Dermis microvascular lymphatic vessel endothelial cell (primary cell): ENCODE results near the gene CAPN9. TPM values are rescaled to one million over a fixed set of nuclear protein-coding genes. Genes with fewer than 3 reads are reported as not detected.

ENCODE experiments used
- DNase-seq, 2 donors: peaks; one replicate each; pipeline versions ENCODE4 v3.0.0 to v3.0.0-alpha.2; 2010; ENCODE audit warnings: low read depth in 2 of 2
- total RNA-seq: library from RNA; depleted of rRNA; stranded (reverse); fragments of >200 nt; gene quantifications from 2 replicates; pipeline ENCODE4 v1.2.1, GENCODE V29; 2014

The CAPN9 gene
- total RNA-seq, 1 donor from 2014 or later, result not detected

DNA sequence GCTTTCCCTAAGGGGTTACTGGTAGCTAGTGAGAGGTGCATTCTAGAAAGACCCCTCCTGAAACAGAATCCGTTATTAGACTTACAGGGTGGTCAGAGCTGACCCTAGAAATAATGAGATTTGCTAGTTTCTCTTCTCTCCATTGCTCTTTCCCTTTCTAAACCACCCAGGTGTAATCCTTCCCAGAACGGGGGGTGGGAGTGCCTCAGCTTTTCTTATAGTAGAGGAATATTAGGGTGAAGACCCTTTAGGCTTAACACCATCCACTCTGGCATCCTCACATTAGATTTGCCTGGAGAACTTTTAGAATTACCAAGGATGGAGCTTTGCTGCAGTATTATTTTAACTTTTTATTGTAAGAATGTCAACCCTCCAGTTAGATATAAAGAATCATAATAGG lies 49.4 kb downstream of the CAPN9 start:
- no peak for DNase-seq

DNA sequence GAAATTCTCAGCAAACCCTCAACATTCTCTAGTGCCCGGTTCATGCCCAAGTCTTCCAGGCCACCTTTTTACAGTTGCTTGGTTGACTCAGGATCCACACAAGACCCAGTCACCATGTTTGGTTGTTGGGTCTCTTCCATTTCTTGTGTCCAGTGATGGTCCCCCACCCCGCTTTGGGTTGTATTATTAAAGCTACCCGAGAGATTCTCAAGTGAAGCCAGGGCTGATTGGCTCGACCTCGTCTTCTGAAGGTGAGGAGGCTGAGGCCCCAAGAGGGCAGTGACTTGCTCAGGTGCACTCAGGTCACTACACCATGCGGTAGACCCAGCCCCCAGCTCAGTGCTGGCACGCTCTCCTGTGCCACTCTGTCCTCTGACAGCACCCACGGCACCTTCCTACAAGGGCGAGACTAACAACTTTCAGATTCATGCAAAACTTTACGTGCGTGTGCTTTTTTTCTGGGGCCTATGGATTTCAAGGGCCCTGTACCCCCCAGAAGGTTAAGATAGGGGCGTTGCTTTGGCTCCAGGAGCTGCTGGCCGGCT lies 50.3 kb downstream of the CAPN9 start:
- DNase-seq, result no peak

DNA sequence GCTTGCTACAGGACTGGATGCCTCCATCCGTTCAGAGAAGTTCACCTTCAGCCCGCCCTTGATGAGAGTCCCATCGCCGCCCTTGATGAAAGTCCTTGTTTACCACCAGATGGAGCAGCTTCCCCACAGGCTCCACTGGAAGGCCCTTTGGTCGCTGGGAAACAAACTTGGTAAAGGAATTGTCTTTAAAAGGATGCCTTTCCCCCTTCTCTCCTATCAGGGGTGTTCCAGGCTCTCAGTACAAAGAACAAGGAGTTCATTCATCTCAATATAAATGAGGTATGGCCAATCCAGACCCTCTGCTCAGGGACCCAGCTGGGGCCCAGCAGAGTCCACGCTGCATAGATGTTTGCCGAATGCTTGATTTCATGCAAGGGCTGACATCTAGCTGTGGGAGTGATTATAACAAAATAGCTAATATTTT lies 50.8 kb downstream of the CAPN9 start:
- DNase-seq, result peak; percentile 54 to 73

DNA sequence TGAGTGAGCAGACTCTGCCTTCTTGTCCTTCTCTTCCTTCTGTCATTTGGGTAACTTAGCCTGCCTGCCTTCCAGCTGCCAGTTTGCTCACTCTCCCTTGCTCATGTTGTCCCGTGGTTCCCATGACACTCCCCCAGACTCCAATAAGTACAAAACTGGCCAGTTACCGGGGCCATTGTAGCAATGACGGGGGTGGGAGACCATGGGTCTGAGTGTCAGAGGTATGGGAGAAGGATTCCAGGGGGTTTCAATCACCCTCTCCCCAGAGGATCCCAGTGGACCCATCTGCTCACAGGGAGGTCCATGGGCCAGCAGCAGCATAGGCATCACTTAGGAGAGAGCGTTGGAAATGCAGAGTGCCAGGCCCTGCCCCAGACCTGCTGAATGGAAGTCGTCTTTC lies 51.3 kb downstream of the CAPN9 start:
- no peak for DNase-seq

DNA sequence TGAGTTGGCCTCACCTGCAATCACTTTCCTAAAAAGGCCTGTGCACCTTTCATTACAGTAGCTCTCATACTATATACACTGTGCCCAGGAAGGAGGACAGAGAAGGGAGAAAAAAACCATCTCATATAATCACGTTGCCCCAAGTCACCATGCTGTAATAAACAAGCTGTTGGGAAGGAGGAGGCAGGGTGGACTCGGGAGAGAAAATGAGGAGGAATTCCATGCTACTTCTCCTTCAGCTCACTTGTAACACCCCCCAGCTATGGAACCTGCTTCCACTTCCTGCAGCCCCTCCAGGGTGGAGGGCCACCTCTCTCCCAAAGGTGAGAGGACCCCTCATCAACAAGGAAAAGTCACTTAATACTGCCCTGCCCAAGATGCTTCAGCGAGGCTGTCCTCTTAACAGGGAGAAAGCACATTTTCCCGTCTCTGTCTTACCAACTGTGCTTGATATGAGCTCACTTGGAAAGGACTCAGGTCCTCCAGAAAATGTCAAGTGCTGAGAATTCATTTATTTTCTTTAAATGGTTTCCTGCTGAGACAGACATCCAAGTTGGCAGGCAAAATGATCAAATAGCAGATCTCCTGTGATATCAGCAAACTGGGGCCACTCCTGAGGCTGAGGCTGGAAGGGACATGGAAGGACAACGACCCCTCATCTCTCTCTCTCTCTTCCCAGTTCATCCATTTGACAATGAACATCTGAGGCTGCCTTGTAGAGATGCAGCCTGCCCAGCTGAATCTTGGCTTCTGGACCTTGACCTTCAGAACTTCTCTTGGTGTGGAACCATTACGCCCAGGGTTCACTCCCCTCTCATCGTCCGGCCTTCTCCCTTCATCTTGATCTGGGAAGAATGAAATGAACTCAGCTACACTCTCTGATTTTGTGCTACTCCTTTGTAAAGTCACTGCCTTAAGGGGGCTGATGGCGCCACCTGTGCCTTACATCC lies 54.0 kb downstream of the CAPN9 start:
- no peak for DNase-seq

DNA sequence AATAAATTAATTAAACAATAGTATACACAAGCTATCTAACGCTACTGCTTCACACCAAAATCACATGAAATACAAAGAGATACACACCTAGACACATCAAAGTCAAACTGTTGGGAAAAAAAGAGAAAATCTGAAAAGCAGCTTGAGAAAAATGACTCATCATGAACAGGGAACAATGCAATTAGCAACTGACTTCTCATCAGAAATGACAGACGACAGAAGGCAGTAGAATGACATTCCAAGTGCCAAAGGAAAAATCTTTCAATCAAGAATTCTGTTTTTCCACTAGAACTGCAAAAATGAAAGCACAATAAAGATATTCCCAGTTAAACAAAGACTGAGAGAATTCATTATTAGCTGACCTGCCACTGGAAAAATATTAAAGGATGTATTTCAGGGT lies 57.2 kb downstream of the CAPN9 start:
- DNase-seq, result no peak

DNA sequence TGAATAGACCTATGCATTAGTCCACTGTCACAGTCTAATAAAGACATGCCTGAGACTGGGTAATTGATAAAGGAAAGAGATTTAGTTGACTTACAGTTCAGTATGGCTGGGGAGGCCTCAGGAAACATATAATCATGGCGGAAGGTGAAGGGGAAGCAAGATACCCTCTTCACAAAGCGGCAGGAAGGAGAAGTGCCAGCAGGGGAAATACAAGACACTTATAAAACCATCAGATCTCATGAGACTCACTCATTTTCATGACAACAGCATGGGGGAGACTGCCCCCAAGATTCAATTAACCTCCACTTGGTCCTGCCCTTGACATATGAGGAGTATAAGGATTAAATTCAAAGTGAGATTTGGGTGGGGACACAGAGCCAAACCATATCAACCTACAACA lies 59.4 kb downstream of the CAPN9 start:
- DNase-seq, result no peak

DNA sequence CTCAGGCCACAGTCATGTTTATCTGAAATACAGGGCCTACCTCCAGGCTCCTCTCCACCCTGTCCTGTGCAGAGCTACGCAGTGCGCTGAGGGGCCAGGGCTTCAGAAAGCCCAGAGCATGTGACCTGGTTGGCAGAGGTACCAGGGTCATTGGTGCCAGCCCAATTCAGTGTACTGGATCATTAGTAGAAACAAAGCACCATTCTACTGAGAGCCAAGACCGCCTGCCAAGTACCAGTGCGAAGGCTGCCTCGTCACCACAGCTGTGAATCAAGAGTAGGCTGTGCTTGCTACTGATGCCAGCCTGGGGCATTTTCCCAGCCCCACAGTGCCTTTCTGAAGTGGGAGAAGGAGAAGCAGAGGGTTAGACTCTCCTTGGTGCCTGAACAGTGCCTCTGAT lies 59.8 kb downstream of the CAPN9 start:
- DNase-seq, result no peak

DNA sequence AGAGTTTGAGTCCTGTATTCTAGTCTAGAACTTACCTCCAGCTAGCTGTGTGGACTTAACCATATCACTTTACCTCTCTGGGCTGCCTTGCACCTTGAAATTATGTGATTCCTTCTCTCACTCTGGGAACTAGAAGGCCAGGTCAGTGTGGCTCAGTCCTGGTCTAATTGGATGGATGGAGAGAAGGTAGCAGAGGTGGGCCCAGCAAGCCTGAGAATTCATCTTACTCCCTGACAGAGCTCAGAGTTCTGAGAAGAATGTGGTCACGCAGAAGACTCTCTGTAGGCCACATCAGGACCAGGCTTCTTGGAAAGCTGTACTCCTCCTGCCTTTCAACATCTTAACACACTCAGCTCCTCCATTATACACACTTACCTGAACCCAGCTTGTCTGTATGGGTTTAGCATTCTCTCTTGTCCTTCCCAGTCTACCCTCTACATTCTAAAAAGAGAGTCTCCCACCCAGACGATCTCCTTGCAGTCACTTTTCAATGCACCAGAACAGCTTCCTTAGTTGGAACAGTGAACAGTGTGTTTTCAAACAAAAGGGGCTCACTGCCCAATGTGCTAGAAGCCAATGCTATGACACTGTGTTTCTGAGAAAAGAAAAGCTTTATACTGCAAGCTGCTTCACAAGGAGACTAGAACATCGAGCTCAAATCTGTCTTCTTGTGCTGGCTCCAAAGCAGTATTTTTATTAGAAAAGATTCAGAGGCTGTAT lies 60.5 kb downstream of the CAPN9 start:
- no peak for DNase-seq

DNA sequence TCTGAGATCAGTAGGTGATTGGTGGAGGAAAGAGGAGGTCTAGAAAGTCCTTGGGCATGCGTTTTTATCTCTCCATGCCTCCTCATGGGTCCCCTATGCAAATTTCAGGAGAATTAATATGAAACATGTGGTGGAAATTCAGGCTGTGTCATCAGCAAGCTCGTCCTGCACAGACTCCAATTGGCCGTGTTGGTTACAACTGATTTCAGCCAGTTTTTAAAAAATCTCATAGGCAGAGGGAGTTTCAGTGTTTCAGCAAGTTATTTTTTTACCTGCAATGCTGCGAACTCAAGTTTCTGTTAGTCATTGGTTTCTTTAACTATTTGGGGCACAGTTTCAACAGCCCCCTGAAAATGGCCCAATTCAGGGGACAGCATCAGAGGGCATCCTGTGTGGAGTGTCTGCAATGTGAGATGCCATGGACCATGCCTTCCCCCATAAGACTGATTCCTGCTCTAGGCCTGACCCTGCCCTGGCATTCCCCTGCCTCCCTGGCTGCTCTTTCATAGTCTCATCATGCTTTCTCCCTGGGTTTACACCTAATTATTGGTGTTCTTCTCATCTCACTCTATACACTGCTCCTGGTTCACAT lies 61.2 kb downstream of the CAPN9 start:
- no peak for DNase-seq

DNA sequence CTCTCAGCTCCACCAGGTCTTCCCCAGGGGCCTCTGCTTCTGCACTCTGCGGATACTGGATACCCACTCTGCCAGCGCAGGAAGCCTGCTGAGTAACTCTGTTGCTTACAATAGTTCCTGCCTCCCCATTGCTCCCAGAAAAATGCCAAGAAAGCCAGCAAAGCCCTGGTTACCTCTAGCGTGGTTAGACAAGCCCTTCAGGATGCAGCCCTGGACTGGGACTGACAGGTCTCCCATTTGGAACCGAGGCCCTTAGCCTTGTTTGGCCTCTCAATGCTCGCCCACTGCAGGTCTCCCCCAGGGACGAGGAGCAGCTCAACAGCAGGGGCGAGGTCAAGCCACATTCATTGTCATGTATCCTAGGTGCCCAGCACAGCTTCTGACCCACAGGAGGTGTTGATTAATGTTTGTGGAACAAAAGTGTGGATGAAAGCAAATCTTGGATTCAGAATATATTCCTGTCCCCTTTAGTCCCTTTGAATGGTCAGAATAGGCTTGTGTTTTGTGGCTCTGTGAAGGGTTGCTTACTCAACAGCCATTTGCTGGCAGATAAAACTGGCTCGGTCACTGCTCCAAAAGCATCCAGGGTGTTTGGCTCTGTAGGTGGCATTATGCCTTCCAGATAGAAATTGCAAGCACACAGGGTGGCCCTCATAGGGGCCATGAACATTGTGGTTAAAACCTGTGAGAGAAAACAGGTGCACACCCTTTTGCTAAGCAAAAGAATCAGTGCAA lies 62.2 kb downstream of the CAPN9 start:
- no peak for DNase-seq

DNA sequence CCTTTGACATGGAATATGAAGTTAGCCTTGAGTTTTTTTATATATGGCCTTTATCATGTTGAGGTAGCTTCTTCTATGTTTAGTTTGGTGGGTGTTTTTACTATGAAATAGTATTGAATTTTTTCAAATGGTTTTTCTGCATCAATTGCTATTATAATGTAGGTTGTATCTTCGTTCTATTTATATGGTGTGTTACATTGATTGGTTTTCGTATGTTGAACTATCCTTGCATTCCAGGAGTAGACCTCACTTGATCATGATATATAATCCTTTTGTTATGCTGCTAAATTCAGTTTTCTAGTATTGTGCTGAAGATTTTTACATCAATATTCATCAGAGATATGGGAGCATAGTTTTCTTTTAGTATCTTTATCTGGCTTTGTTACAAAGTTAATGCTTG lies 65.4 kb downstream of the CAPN9 start:
- DNase-seq, result no peak

DNA sequence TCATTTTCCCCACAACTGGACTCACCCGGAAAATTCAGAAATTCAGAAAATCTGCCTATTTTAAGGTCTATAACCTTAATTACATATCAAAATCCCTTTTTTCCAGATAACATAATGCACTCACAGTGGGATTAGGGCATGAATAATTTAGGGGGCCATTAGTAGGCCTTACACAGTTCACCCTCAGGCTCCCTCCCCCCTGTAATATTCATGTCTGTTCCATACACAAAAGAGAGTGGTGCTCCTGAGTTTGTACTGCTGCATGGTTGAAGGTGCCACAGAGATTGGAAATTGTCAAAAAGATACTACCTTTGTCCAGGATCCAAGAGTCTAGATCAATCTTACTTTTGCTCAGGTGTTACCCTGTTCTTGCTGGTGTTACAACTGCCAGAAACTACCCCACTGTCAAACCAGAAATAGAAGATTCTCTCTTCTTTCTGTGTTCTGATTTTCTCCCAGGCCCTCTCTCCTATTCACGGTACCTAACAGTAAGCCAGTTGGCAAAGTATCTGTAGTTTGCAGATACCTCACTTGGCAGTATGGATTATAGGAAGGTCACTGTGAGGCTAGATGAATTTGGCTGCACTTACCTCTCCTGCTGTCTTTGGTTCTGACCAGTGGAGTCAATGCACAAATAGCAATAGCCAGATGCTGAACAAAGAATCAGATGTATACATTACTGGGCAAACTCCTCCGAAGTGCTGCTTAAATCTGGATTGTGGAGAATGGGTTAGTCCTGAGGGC lies 67.9 kb downstream of the CAPN9 start:
- DNase-seq, result no peak

DNA sequence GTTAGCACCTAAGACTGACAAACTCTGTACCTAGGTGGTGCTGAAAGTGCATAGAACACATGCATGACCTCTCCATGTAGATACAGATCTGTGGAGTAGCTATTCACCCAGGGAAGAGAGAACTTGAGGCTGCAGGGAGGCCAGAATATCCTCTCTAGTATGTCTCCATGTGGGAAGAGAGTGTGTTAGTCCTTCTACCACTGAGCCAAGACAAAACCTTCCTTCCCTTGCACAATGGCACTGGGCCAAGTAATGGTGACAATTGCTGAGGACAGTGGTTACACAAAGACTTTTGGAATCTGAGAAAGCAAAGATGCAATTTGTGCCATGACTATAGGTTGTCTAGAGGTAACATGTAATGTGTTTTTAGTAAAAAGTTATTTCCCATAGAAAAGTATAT lies 68.8 kb downstream of the CAPN9 start:
- DNase-seq, result no peak

DNA sequence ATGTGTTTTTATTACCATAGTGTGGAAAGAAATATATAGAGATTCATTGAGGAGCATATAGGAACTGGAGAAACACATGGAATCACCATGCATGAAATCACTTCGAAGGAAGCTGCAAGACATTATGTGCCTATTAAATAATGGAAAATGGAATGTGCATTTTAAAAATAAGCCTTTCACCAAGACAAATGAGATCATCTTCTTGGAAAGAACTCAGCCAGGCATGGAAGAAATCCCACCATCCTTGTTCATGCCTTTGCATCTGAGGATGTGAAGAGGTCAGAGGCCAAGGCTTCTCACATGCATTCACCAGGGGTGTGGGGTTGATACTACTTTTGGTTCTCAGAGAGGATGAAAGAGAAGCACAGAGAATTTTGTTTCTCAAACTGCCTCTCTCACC lies 71.2 kb downstream of the CAPN9 start:
- DNase-seq, result no peak

DNA sequence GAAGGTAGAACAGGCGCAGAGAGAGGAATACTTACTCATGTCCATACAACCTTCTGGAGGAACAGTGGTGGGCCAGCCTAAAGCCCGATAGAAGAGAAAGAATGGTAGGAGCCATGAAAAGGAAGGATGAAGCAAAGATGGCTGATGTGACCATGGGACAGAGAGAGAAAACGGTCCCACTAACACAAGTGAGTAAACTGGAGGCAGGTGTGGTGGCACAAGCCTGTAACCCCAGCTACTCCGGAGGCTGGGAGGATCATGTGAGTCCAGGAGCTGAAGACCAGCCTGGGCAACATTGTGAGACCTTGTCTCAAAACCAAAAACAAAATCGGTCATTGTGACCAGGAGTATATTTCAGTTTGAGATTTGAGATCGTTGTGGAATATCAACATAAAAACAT lies 71.7 kb downstream of the CAPN9 start:
- DNase-seq, result no peak

DNA sequence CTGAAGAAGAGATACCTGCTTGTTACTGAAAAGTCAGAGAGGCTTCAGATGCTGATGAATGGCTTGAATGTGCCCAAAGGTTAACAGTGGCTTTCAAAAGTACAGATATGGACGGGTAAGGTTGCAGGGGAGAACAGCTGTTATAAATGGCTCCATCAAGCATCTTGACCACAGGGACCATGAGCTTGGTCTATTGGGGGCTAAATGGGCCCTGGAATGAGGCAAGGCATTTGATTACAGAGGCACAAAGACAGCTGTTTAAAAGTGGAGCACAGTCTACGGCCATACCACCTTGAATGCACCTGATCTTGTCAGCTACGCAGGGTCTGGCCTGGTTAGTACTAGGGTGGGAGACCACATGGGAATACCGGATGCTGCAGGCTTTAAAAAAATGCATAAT lies 72.8 kb downstream of the CAPN9 start:
- no peak for DNase-seq

DNA sequence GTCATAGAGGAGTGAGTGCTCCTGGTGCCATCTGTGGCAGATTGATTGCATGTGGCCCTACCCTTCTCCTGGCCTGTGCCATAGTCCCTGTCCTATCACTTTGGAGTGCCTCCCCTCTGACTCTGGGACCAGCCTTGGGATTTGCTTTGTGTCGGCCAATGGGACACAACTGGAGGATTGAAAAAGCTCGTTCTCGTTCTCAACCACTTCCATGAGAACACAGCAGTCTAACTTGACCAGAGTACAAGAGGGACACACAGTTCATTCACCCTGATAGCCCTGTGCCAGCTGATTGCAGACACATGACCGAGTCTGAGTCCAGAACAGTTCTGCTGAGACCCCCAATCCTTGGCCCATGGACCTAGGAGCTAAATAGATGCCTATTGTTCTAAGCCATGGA lies 73.4 kb downstream of the CAPN9 start:
- no peak for DNase-seq

DNA sequence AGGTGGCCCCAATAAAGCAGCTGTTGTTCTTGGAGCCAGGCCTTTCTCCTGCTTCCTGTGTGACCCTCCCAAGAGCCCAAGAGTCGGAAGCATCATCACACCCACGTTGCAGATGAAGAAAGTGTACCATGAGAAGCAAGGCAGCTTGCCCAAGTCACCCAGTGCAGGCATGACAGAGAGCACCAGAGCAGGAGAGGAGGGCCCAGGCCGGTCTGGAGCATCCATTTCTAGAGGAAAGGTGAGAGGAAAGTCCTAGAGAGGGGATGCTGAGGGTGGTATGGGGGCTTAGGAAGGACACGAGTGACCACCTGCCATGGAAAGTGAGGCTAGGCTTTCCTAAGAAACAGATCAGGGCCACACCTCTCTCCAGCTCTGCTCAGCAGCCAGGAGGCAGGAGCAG lies 74.2 kb downstream of the CAPN9 start:
- DNase-seq, result no peak

DNA sequence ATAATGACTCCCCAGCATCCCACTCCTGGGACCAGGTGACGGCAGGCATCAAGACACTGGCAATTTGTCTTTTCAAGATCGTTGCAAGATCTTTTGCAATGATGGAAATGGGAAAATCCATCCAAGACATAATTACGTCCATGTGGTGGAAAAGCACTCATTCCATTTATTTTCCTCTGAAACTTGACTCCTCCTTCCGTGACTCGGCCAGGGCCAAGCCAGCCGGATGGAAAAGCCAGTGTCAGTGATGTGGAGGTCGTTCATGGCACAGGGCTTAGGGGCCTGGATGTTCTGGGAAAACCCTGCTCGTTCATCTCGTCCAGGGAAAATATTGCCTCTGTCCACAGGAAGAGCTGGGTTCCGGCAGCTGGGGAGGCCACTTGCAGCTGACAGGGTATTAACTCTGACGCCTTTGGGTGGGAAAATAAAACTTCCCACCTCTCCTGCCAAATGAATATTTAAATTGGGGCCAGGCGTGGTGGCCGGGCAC lies 74.9 kb downstream of the CAPN9 start:
- DNase-seq, result peak; percentile 95

DNA sequence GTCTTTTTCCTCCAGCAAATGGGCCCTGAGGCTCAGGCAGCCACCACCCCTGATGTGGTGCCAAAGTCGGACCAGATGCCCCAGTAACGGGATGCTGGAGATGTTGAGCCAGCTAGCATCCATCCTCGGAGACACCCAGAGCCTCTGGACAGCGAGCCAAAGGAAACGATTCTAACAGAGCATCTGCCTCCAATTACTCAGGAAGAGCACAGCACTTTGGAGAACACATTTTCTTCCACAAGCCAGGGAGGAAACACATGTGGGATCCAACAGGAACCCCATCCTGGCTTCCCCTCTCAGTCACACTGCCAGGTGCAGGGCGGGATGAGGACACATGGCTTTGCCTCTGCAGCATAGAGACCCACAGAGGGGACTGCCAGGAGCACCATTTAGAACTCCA lies 76.2 kb downstream of the CAPN9 start:
- peak; percentile 89 for DNase-seq
